Measurements from ENCODE around the gene IGF2. TPM values are rescaled to one million over a fixed set of nuclear protein-coding genes. Genes with fewer than 3 reads are reported as not detected.
A peak's percentile ranks its signal among the peaks of the same experiment; 100 is the strongest.

Gene IGF2
- total RNA-seq, 1 donor from 2014 or later = 110 TPM

GRCh38 chr11:2151500-2152257 is 12.5 kb upstream of the IGF2 start:
- peaks cover 21% of the 10 kb centered on the region for H3K27me3 Mint-ChIP-seq (ENCODE audit: low read depth)
- peaks cover 15% of the 10 kb centered on the region for H3K4me1 Mint-ChIP-seq (ENCODE audit: low read depth)
- peak; percentile 85 for TF ChIP-seq CTCF (IDR thresholded peaks at IDR 0.05)
- H3K36me3 Mint-ChIP-seq (ENCODE audit: low read depth) = no peaks in the 10 kb centered on the region
- no peak for DNase-seq (ENCODE audit: low spot score)
- H3K9me3 Mint-ChIP-seq (ENCODE audit: low read depth) = no peaks in the 10 kb centered on the region
- no peak overlapping the region for H3K27ac Mint-ChIP-seq (ENCODE audit: unreplicated experiment)
- peak overlapping the region; percentile 2 for H3K4me3 Mint-ChIP-seq (ENCODE audit: unreplicated experiment)

GRCh38 chr11:2149864-2150847 is 11.0 kb upstream of the IGF2 start:
- no peak overlapping the region for H3K27ac Mint-ChIP-seq (ENCODE audit: unreplicated experiment)
- peaks cover 15% of the 10 kb centered on the region for H3K4me1 Mint-ChIP-seq (ENCODE audit: low read depth)
- H3K4me3 Mint-ChIP-seq (ENCODE audit: unreplicated experiment) = no peak overlapping the region
- DNase-seq (ENCODE audit: low spot score) = no peak
- H3K9me3 Mint-ChIP-seq (ENCODE audit: low read depth) = no peaks in the 10 kb centered on the region
- H3K36me3 Mint-ChIP-seq (ENCODE audit: low read depth) = no peaks in the 10 kb centered on the region
- TF ChIP-seq CTCF (IDR thresholded peaks at IDR 0.05) = peak; percentile 89
- peaks cover 28% of the 10 kb centered on the region for H3K27me3 Mint-ChIP-seq (ENCODE audit: low read depth)

- no peak for DNase-seq (ENCODE audit: low spot score)
- H3K4me3 Mint-ChIP-seq (ENCODE audit: unreplicated experiment) = no peak overlapping the region
- peaks cover 33% of the 10 kb centered on the region for H3K27me3 Mint-ChIP-seq (ENCODE audit: low read depth)
- peaks cover 15% of the 10 kb centered on the region for H3K4me1 Mint-ChIP-seq (ENCODE audit: low read depth)
- no peak for TF ChIP-seq CTCF (IDR thresholded peaks at IDR 0.05)
- H3K9me3 Mint-ChIP-seq (ENCODE audit: low read depth) = no peaks in the 10 kb centered on the region
- no peaks in the 10 kb centered on the region for H3K36me3 Mint-ChIP-seq (ENCODE audit: low read depth)
- no peak overlapping the region for H3K27ac Mint-ChIP-seq (ENCODE audit: unreplicated experiment)
Observed at GRCh38 chr11:2149460-2149859, 10.3 kb upstream of the IGF2 start.

GRCh38 chr11:2148595-2148994 is 9.4 kb upstream of the IGF2 start:
- H3K4me1 Mint-ChIP-seq (ENCODE audit: low read depth) = peaks cover 16% of the 10 kb centered on the region
- H3K27ac Mint-ChIP-seq (ENCODE audit: unreplicated experiment) = peak overlapping the region; percentile 38
- no peaks in the 10 kb centered on the region for H3K36me3 Mint-ChIP-seq (ENCODE audit: low read depth)
- TF ChIP-seq CTCF (IDR thresholded peaks at IDR 0.05) = no peak
- H3K27me3 Mint-ChIP-seq (ENCODE audit: low read depth) = peaks cover 35% of the 10 kb centered on the region
- H3K4me3 Mint-ChIP-seq (ENCODE audit: unreplicated experiment) = no peak overlapping the region
- no peak for DNase-seq (ENCODE audit: low spot score)
- no peaks in the 10 kb centered on the region for H3K9me3 Mint-ChIP-seq (ENCODE audit: low read depth)

GRCh38 chr11:2147391-2147790 is 8.2 kb upstream of the IGF2 start:
- H3K9me3 Mint-ChIP-seq (ENCODE audit: low read depth) = no peaks in the 10 kb centered on the region
- peaks cover 46% of the 10 kb centered on the region for H3K27me3 Mint-ChIP-seq (ENCODE audit: low read depth)
- H3K4me3 Mint-ChIP-seq (ENCODE audit: unreplicated experiment) = no peak overlapping the region

More at GRCh38 chr11:2147391-2147790, 8.2 kb upstream of the IGF2 start:
- TF ChIP-seq CTCF (IDR thresholded peaks at IDR 0.05) = no peak
- Mint-ChIP-seq H3K4me1 (ENCODE audit: low read depth) (peaks cover 23% of the 10 kb centered on the region), H3K27ac (ENCODE audit: unreplicated experiment) (no peak overlapping the region), H3K36me3 (ENCODE audit: low read depth) (no peaks in the 10 kb centered on the region)
- no peak for DNase-seq (ENCODE audit: low spot score)

Measured in chondrocyte (in vitro differentiated cells).